Natural killer cell (primary cell): ENCODE results near the gene KAZN. TPM values are rescaled to one million over a fixed set of nuclear protein-coding genes. Genes with fewer than 3 reads are reported as not detected.

Experiments
- ATAC-seq, 3 donors: fragments of 150-1000 bp in 2 of 3; fragments of 200-7000 bp in 1 of 3; cut with Tn5 transposase; 1 replicate in 1 of 3; 2 replicates in 2 of 3; pipeline ENCODE4 v1.10.0; 2021; ENCODE audit warnings: mild to moderate bottlenecking in 2 of 3, moderate library complexity in 2 of 3
- DNase-seq, 2 donors: peaks; one replicate each; pipeline versions ENCODE4 v3.0.0 to v3.0.0-alpha.2; 2013 to 2021; ENCODE audit warnings: mixed read lengths in 1 of 2
- H3K27ac ChIP-seq: one replicate; pipeline ENCODE4 v1.5.1; 2013; ENCODE audit warnings: mild to moderate bottlenecking, low read length
- H3K27me3 ChIP-seq: one replicate; pipeline ENCODE4 v1.6.1; 2013; ENCODE audit warnings: low read length; ENCODE audit not compliant: control insufficient read depth, insufficient read depth
- H3K36me3 ChIP-seq: one replicate; pipeline ENCODE4 v1.6.1; 2013; ENCODE audit warnings: low read length; ENCODE audit not compliant: control insufficient read depth, insufficient read depth
- H3K4me1 ChIP-seq: one replicate; pipeline ENCODE4 v1.6.1; 2013; ENCODE audit warnings: low read length; ENCODE audit not compliant: control insufficient read depth, insufficient read depth
- H3K4me3 ChIP-seq: one replicate; pipeline ENCODE4 v1.5.1; 2013; ENCODE audit warnings: low read length
- H3K9me3 ChIP-seq: one replicate; pipeline ENCODE4 v1.6.1; 2013; ENCODE audit warnings: low read length; ENCODE audit not compliant: control insufficient read depth, insufficient read depth
- H3K27ac Mint-ChIP-seq, 2 donors: one replicate each; pipeline ENCODE4 v1.8.0; 2022; ENCODE audit warnings: mild to moderate bottlenecking in 2 of 2, mixed read lengths in 2 of 2, moderate library complexity in 1 of 2
- H3K27me3 Mint-ChIP-seq, 2 donors: one replicate each; pipeline ENCODE4 v1.8.0; 2022; ENCODE audit warnings: low read depth in 2 of 2, mixed read lengths in 2 of 2
- H3K36me3 Mint-ChIP-seq: one replicate; pipeline ENCODE4 v1.8.0; 2022; ENCODE audit warnings: mixed read lengths
- H3K4me1 Mint-ChIP-seq, 2 donors: one replicate each; pipeline ENCODE4 v1.8.0; 2022; ENCODE audit warnings: mixed read lengths in 2 of 2
- H3K4me3 Mint-ChIP-seq: one replicate; pipeline ENCODE4 v1.8.0; 2022; ENCODE audit warnings: mild to moderate bottlenecking, moderate library complexity, mixed read lengths
- H3K9me3 Mint-ChIP-seq, 2 donors: one replicate each; pipeline ENCODE4 v1.8.0; 2022; ENCODE audit warnings: mixed read lengths in 2 of 2
- WGBS: methylation state at CpG from one replicate; pipeline ENCODE4 v1.1.7; 2013; ENCODE audit warnings: missing lambda C conversion rate; ENCODE audit not compliant: insufficient coverage; 5-methylcytosine and 5-hydroxymethylcytosine counted together
- intact Hi-C: fragments of 100-400 bp; cut with micrococcal nuclease; formaldehyde crosslinking; loops from one replicate; pipeline ENCODE4 v1.14.2; 2022
- total RNA-seq, 4 donors: library from RNA; stranded (reverse); fragments of 120-200 nt in 1 of 4; gene quantifications; one replicate each; pipeline versions ENCODE4 v1.2.3 to v1.2.4, GENCODE V29; 2013 to 2022
- TF ChIP-seq, protein P1 (sequence below): fragments of 200-600 bp; IDR thresholded peaks from one replicate; pipeline ENCODE4 v1.8.0; 2022; ENCODE audit warnings: antibody characterized with exemption

KAZN gene
- total RNA-seq, 3 donors from 2014 or later (not counting 1 experiment from before 2014, with no cell fraction given), result 1.2 to 2.0 (median 1.7) TPM

DNA sequence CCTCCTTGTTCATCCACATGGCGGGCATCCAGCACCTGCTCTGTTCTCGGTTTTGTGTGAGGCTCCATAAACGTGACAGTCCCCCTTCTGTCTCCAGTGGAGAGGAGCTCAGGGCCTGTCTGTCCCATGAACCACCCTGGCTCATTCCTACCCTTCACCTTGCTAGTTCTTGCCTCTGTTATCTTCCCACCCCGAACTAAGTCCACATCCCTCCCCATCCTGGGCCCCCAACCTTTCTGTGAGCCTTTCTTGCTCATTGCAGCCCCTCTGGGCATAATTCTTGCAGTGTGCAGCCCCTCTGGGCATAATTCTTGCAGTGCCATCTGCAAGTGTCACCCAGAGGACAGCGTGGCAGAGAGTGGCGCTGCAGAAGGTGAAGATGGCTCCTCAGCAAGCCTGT lies 338.3 kb downstream of the KAZN start:
- Histone ChIP-seq H3K4me3 (no peak overlapping the region), H3K36me3 (no peaks in the 10 kb centered on the region), H3K9me3 (no peaks in the 10 kb centered on the region), H3K4me1 (no peaks in the 10 kb centered on the region), H3K27me3 (no peaks in the 10 kb centered on the region), H3K27ac (no peak overlapping the region)
- intact Hi-C loops, result loop anchor here (10.0 kb wide), 1 partner anchor 88 kb away; no protein-coding TSS in a partner anchor
- DNase-seq (no peak), ATAC-seq (no peak)
- no peak overlapping the region for H3K27ac Mint-ChIP-seq
- 76% methylated on average over 6 of the region's 6 CpGs for WGBS
- H3K4me1 Mint-ChIP-seq, result no peaks in the 10 kb centered on the region
- no peak overlapping the region for H3K4me3 Mint-ChIP-seq
- H3K36me3 Mint-ChIP-seq, result no peaks in the 10 kb centered on the region
- H3K9me3 Mint-ChIP-seq, result no peaks in the 10 kb centered on the region
- TF ChIP-seq, protein P1, sequence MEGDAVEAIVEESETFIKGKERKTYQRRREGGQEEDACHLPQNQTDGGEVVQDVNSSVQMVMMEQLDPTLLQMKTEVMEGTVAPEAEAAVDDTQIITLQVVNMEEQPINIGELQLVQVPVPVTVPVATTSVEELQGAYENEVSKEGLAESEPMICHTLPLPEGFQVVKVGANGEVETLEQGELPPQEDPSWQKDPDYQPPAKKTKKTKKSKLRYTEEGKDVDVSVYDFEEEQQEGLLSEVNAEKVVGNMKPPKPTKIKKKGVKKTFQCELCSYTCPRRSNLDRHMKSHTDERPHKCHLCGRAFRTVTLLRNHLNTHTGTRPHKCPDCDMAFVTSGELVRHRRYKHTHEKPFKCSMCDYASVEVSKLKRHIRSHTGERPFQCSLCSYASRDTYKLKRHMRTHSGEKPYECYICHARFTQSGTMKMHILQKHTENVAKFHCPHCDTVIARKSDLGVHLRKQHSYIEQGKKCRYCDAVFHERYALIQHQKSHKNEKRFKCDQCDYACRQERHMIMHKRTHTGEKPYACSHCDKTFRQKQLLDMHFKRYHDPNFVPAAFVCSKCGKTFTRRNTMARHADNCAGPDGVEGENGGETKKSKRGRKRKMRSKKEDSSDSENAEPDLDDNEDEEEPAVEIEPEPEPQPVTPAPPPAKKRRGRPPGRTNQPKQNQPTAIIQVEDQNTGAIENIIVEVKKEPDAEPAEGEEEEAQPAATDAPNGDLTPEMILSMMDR, result no peak
- H3K27me3 Mint-ChIP-seq, result peaks cover 0 to 3% of the 10 kb centered on the region in 2 donors

DNA sequence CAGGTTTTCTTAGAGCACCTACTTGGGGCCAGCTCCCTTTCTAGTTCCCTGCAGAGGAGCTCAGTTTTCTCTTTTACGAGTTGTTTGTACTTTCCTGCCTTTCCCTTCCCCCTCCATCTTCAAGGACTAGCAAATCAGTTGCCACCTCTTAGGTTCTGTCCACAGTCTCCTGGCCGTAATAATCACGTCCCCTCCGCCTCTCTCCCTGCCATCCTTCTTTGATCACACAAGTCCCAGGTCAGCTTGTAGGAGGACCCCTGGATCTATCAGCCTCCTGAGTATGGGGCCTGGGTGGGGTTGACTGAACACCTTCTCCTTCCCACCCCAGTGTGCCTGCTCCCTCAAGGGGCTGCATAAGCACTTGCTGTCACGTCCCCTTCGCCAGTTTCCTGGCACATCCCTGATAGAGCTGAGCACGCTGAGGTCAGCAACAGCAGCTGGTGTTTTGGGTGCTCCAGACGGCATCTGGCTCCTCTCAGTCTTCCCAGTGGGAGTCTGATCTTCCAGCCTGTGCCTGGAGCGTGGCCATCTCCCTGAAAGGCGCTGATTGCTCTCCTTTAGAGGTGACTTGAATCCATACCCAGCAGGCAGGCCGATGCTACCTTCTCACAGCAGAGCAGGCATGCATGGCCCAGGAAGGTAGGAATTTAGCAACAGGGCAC lies 338.9 kb downstream of the KAZN start:
- TF ChIP-seq, protein P1, result no peak
- H3K4me3 Mint-ChIP-seq, result no peak overlapping the region
- Histone ChIP-seq H3K4me3 (no peak overlapping the region), H3K4me1 (no peaks in the 10 kb centered on the region), H3K27me3 (no peaks in the 10 kb centered on the region), H3K9me3 (no peaks in the 10 kb centered on the region), H3K36me3 (no peaks in the 10 kb centered on the region), H3K27ac (no peak overlapping the region)
- ATAC-seq (no peak), DNase-seq (no peak)
- intact Hi-C loops, result loop anchor here (10.0 kb wide), 1 partner anchor 87 kb away; no protein-coding TSS in a partner anchor
- peaks cover 0 to 7% of the 10 kb centered on the region in 2 donors for H3K27me3 Mint-ChIP-seq
- no peak overlapping the region for H3K27ac Mint-ChIP-seq
- WGBS, result 91% methylated on average over 11 of the region's 11 CpGs
- H3K36me3 Mint-ChIP-seq, result no peaks in the 10 kb centered on the region
- no peaks in the 10 kb centered on the region for H3K4me1 Mint-ChIP-seq
- H3K9me3 Mint-ChIP-seq, result no peaks in the 10 kb centered on the region

DNA sequence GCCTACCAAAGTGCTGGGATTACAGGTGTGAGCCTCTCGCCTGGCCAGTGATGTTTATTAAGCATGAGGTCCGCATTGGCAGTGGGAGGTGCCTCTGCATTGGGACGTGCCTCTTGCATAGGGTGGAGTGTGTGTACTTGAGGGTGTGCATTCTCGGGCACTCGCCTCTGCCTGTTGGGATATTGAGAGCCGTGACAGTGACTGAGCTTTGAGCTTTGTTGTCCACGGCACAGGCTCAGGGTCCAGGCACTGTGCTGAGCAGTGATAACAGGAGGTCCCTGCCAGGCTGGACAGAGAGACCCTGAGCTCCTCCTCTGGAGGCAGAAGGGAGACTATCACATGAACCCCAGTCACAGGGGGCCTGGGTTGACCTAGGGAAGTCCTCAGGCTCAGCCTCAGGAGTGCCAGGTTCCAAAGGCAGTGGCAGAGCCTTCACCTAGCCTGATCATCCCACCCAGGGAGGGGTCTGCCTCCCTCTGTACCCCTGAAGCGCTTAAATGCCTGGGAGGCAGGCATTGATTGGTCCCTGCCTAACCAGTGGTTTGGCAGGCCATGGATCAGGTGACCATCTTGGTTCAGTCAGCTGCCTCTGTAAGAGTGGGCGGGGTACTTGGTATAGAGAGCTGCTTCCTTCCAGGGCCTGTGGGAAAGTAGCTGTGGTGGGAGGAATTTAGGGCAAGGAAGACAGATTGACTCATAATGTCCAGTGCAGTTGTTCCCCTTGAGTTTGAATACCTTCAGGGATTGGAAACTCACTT lies 341.2 kb downstream of the KAZN start:
- TF ChIP-seq, protein P1, result no peak
- Mint-ChIP-seq H3K4me1 (no peaks in the 10 kb centered on the region), H3K9me3 (no peaks in the 10 kb centered on the region), H3K36me3 (no peaks in the 10 kb centered on the region), H3K27ac (no peak overlapping the region), H3K4me3 (no peak overlapping the region), H3K27me3 (peaks cover 0 to 13% of the 10 kb centered on the region in 2 donors)
- ATAC-seq (no peak), DNase-seq (no peak)
- intact Hi-C loops, result loop anchor here (10.0 kb wide), 1 partner anchor 85 kb away; no protein-coding TSS in a partner anchor
- Histone ChIP-seq H3K4me3 (no peak overlapping the region), H3K27me3 (no peaks in the 10 kb centered on the region), H3K4me1 (no peaks in the 10 kb centered on the region), H3K27ac (no peak overlapping the region), H3K9me3 (no peaks in the 10 kb centered on the region), H3K36me3 (no peaks in the 10 kb centered on the region)
- WGBS, result 90% methylated on average over 9 of the region's 9 CpGs
